Measurements from ENCODE around the gene ARPC4.

ARPC4 gene

DNA sequence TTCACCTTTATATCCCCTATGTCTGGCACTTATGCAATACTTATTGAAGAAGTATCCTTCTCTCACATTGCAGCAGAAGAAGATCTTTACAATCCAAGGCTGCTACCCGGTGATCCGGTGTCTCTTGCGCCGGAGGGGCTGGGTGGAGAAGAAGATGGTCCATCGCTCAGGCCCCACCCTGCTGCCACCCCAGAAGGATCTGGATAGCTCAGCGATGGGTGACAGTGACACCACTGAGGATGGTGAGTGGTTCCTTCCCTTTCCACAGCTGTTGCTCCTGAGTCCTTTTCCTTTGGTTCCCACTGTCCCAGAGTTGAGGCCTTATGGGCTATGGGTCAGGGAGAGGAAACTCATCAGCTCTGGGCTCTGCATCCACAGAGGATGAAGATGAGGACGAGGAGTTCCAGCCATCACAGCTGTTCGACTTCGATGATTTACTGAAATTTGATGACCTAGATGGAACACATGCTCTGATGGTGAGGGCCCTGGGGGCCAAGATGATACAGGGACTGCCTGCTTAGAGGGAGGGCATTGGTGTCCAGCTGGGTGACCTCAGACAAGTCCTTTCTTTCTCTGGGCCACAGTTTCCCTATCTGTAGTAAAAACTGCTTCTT lies 20.1 kb downstream of the ARPC4 start:
- Histone ChIP-seq H4K20me1 (ENCODE audit: insufficient read depth, low read length) (no peaks in the 10 kb centered on the region), H3K4me1 (ENCODE audit: insufficient read depth, low read length, severe bottlenecking) (peaks cover 21% of the 10 kb centered on the region), H3K4me3 (ENCODE audit: low read depth, low read length, poor library complexity, severe bottlenecking) (no peak overlapping the region), H3K79me2 (ENCODE audit: insufficient read depth, low read length) (no peaks in the 10 kb centered on the region), H3K9ac (ENCODE audit: low read length) (no peak overlapping the region), H3K9me2 (ENCODE audit: low read depth, low read length) (no peaks in the 10 kb centered on the region), H3K27me3 (ENCODE audit: insufficient read depth, low read length) (no peaks in the 10 kb centered on the region), H3K9me3 (ENCODE audit: low read length) (no peaks in the 10 kb centered on the region), H3F3A (ENCODE audit: insufficient read depth, low read length) (peaks cover 4% of the 10 kb centered on the region; the same call in 1 of the 2 replicates), H3K36me3 (ENCODE audit: insufficient read depth, low read length) (peaks cover 20% of the 10 kb centered on the region; the same call in 1 of the 2 replicates), H3K27ac (ENCODE audit: low read depth, low read length, poor library complexity, severe bottlenecking) (no peak overlapping the region), H3K4me2 (ENCODE audit: low read length) (no peak overlapping the region), H2AFZ (ENCODE audit: low read length) (no peak overlapping the region)
- no peak for TF ChIP-seq EZH2 (IDR thresholded peaks at IDR 0.05; ENCODE audit: borderline replicate concordance, low read length)
- TF ChIP-seq, protein P1, sequence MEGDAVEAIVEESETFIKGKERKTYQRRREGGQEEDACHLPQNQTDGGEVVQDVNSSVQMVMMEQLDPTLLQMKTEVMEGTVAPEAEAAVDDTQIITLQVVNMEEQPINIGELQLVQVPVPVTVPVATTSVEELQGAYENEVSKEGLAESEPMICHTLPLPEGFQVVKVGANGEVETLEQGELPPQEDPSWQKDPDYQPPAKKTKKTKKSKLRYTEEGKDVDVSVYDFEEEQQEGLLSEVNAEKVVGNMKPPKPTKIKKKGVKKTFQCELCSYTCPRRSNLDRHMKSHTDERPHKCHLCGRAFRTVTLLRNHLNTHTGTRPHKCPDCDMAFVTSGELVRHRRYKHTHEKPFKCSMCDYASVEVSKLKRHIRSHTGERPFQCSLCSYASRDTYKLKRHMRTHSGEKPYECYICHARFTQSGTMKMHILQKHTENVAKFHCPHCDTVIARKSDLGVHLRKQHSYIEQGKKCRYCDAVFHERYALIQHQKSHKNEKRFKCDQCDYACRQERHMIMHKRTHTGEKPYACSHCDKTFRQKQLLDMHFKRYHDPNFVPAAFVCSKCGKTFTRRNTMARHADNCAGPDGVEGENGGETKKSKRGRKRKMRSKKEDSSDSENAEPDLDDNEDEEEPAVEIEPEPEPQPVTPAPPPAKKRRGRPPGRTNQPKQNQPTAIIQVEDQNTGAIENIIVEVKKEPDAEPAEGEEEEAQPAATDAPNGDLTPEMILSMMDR (IDR thresholded peaks at IDR 0.05; ENCODE audit: low read length), result no peak

DNA sequence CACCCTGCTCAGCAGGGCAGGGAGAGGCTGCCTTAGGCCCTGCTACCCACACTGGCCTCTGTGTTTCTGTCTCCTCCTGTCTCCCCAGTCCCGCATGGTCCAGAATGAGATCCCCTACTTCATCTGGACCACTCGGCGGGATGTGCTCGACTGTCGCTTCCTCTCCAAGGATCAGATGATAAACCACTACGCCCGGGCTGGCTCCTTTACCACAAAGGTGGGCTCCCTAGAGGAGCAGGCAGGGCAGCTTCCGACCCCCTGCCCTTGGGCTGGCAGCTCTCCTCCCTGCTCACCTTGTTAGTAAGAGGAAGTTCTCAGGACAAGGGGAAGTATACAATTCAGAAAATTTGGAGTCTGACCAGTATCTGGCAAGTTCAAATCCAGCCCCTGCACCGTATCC lies 23.1 kb downstream of the ARPC4 start:
- Histone ChIP-seq H3K9ac (ENCODE audit: low read length) (no peak overlapping the region), H3K4me3 (ENCODE audit: low read depth, low read length, poor library complexity, severe bottlenecking) (no peak overlapping the region)

DNA sequence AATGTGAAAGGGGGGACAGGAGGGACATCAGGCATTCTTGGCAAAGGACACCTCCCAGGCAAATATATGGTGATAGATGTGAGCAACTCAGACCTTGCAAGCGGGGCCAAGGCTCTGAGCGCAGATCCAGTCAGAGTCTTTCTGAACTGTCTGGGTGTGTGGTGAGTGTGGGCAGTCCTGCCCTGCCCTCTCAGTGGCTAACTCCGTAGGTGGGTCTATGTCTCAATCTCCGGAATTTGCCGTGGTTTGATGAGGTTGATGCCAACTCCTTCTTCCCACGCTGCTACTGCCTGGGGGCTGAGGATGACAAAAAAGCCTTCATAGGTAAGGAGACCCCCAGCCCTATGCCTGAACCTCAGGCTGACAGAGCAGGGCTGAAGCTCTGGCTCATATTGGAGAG lies 24.6 kb downstream of the ARPC4 start:
- Histone ChIP-seq H3K9me3 (ENCODE audit: low read length) (no peaks in the 10 kb centered on the region), H3K9ac (ENCODE audit: low read length) (no peak overlapping the region), H3K36me3 (ENCODE audit: insufficient read depth, low read length) (peaks cover 7% of the 10 kb centered on the region; the same call in 1 of the 2 replicates), H3K9me2 (ENCODE audit: low read depth, low read length) (no peaks in the 10 kb centered on the region), H3K4me2 (ENCODE audit: low read length) (no peak overlapping the region), H3F3A (ENCODE audit: insufficient read depth, low read length) (no peaks in the 10 kb centered on the region), H3K27me3 (ENCODE audit: insufficient read depth, low read length) (no peaks in the 10 kb centered on the region), H3K4me3 (ENCODE audit: low read depth, low read length, poor library complexity, severe bottlenecking) (no peak overlapping the region), H3K27ac (ENCODE audit: low read depth, low read length, poor library complexity, severe bottlenecking) (no peak overlapping the region), H3K4me1 (ENCODE audit: insufficient read depth, low read length, severe bottlenecking) (no peaks in the 10 kb centered on the region), H3K79me2 (ENCODE audit: insufficient read depth, low read length) (no peaks in the 10 kb centered on the region), H4K20me1 (ENCODE audit: insufficient read depth, low read length) (no peaks in the 10 kb centered on the region), H2AFZ (ENCODE audit: low read length) (no peak overlapping the region)
- TF ChIP-seq EZH2 (IDR thresholded peaks at IDR 0.05; ENCODE audit: borderline replicate concordance, low read length), result no peak
- TF ChIP-seq, protein P1 (IDR thresholded peaks at IDR 0.05; ENCODE audit: low read length), result no peak

More for the DNA sequence above, 23.1 kb downstream of the ARPC4 start:
- Histone ChIP-seq H3K9me2 (ENCODE audit: low read depth, low read length) (no peaks in the 10 kb centered on the region), H2AFZ (ENCODE audit: low read length) (no peak overlapping the region), H3K4me2 (ENCODE audit: low read length) (no peak overlapping the region), H3F3A (ENCODE audit: insufficient read depth, low read length) (no peaks in the 10 kb centered on the region; the same call in 1 of the 2 replicates), H3K27me3 (ENCODE audit: insufficient read depth, low read length) (no peaks in the 10 kb centered on the region), H3K79me2 (ENCODE audit: insufficient read depth, low read length) (no peaks in the 10 kb centered on the region), H4K20me1 (ENCODE audit: insufficient read depth, low read length) (no peaks in the 10 kb centered on the region), H3K36me3 (ENCODE audit: insufficient read depth, low read length) (peaks cover 13% of the 10 kb centered on the region; the same call in 1 of the 2 replicates), H3K4me1 (ENCODE audit: insufficient read depth, low read length, severe bottlenecking) (no peaks in the 10 kb centered on the region), H3K27ac (ENCODE audit: low read depth, low read length, poor library complexity, severe bottlenecking) (no peak overlapping the region), H3K9me3 (ENCODE audit: low read length) (no peaks in the 10 kb centered on the region)
- TF ChIP-seq, protein P1 (IDR thresholded peaks at IDR 0.05; ENCODE audit: low read length), result no peak
- no peak for TF ChIP-seq EZH2 (IDR thresholded peaks at IDR 0.05; ENCODE audit: borderline replicate concordance, low read length)
